Suprapubic skin (tissue), 4 donors: ENCODE measurements around the gene PNP.

Source experiments
- CTCF ChIP-seq, 2 donors: fragments of 200-600 bp in 1 of 2; fragments of 450-650 bp in 1 of 2; sonication (generic) in 1 of 2; IDR thresholded peaks; one replicate each; pipeline ENCODE4 v1.5.1; 2016 to 2019; ENCODE audit warnings: antibody characterized with exemption in 2 of 2, mild to moderate bottlenecking in 1 of 2, moderate library complexity in 1 of 2
- EP300 ChIP-seq: sonication (generic); formaldehyde crosslinking; IDR thresholded peaks from one replicate; pipeline ENCODE4 v1.6.1; 2017; ENCODE audit warnings: antibody characterized with exemption
- POLR2AphosphoS5 ChIP-seq, 3 donors: sonication (generic); formaldehyde crosslinking; IDR thresholded peaks; one replicate each; pipeline ENCODE4 v1.6.1; 2017; ENCODE audit warnings: antibody characterized with exemption in 3 of 3

- TF ChIP-seq CTCF (IDR thresholded peaks at IDR 0.05) (no peak), EP300 (no peak), POLR2AphosphoS5 (IDR thresholded peaks at IDR 0.05) (no peak)
Measured at GRCh38 chr14:20422886-20423285, 46.3 kb upstream of the PNP start.
